Measurements from ENCODE around the gene PDK2.

The PDK2 gene

GRCh38 chr17:50093246-50093645 is 1.9 kb upstream of the PDK2 start:
- H2AFZ ChIP-seq (ENCODE audit: low read depth, low read length): no peak overlapping the region
- H3K79me2 ChIP-seq (ENCODE audit: insufficient read depth, low read length): no peaks in the 10 kb centered on the region
- DNase-seq (no peak), ATAC-seq (ENCODE audit: insufficient read depth, low read depth) (no peak)
- H3K4me1 ChIP-seq (ENCODE audit: insufficient read depth, low read length): peaks cover 26% of the 10 kb centered on the region
- no peak for TF ChIP-seq CTCF (IDR thresholded peaks at IDR 0.05; ENCODE audit: borderline replicate concordance, extremely low read depth, low read length, poor library complexity, severe bottlenecking)
- TF ChIP-seq EZH2 (IDR thresholded peaks at IDR 0.05; ENCODE audit: borderline replicate concordance, low read depth, low read length, severe bottlenecking): no peak
- no peak overlapping the region for H3K27ac ChIP-seq (ENCODE audit: low read length)
- H3K4me2 ChIP-seq (ENCODE audit: insufficient read depth, low read length): no peak overlapping the region
- H3K36me3 ChIP-seq (ENCODE audit: insufficient read depth, low read length): no peaks in the 10 kb centered on the region
- H3K27me3 ChIP-seq (ENCODE audit: insufficient read depth, low read length, poor library complexity): no peaks in the 10 kb centered on the region
- H3K4me3 ChIP-seq (ENCODE audit: low read depth in 1 of 2, low read length in 2 of 2): no peak overlapping the region
- 0 out of 2 replicates have a peak, but pooled peaks cover 2% of the 10 kb centered on the region for H4K20me1 ChIP-seq (ENCODE audit: insufficient read depth, low read length)
- no peaks in the 10 kb centered on the region for H3K9me3 ChIP-seq (ENCODE audit: insufficient read depth, low read length, severe bottlenecking)
- H3K9ac ChIP-seq (ENCODE audit: low read depth, low read length): no peak overlapping the region

- no peak overlapping the region for H3K27ac ChIP-seq (ENCODE audit: low read length)
- no peak overlapping the region for H3K9ac ChIP-seq (ENCODE audit: low read depth, low read length)
- ATAC-seq (ENCODE audit: insufficient read depth, low read depth): no peak
- H2AFZ ChIP-seq (ENCODE audit: low read depth, low read length): peak overlapping the region; percentile 83; the same call in 1 of the 2 replicates
- peak overlapping the region; percentile 77; the same call in 1 of the 2 replicates for H3K4me2 ChIP-seq (ENCODE audit: insufficient read depth, low read length)
- TF ChIP-seq EZH2 (IDR thresholded peaks at IDR 0.05; ENCODE audit: borderline replicate concordance, low read depth, low read length, severe bottlenecking) (no peak), CTCF (IDR thresholded peaks at IDR 0.05; ENCODE audit: borderline replicate concordance, extremely low read depth, low read length, poor library complexity, severe bottlenecking) (no peak)
- no peaks in the 10 kb centered on the region for H3K9me3 ChIP-seq (ENCODE audit: insufficient read depth, low read length, severe bottlenecking)
- no peaks in the 10 kb centered on the region for H3K27me3 ChIP-seq (ENCODE audit: insufficient read depth, low read length, poor library complexity)
- no peak overlapping the region for H3K4me3 ChIP-seq (ENCODE audit: low read depth in 1 of 2, low read length in 2 of 2)
- no peaks in the 10 kb centered on the region for H3K36me3 ChIP-seq (ENCODE audit: insufficient read depth, low read length)
- H4K20me1 ChIP-seq (ENCODE audit: insufficient read depth, low read length): 0 out of 2 replicates have a peak, but pooled peaks cover 2% of the 10 kb centered on the region
- DNase-seq: no peak
- H3K79me2 ChIP-seq (ENCODE audit: insufficient read depth, low read length): no peaks in the 10 kb centered on the region
- H3K4me1 ChIP-seq (ENCODE audit: insufficient read depth, low read length): peaks cover 26% of the 10 kb centered on the region
Measured at GRCh38 chr17:50093807-50094206, 1.3 kb upstream of the PDK2 start.

- 0 out of 2 replicates have a peak, but pooled peaks cover 2% of the 10 kb centered on the region for H4K20me1 ChIP-seq (ENCODE audit: insufficient read depth, low read length)
- H3K4me1 ChIP-seq (ENCODE audit: insufficient read depth, low read length): peaks cover 26% of the 10 kb centered on the region
- H2AFZ ChIP-seq (ENCODE audit: low read depth, low read length): peak overlapping the region; percentile 83
- peak overlapping the region in 1 of 2 experiments; percentile 66; a peak in 3 of 4 replicates for H3K4me3 ChIP-seq (ENCODE audit: low read depth in 1 of 2, low read length in 2 of 2)
- TF ChIP-seq EZH2 (IDR thresholded peaks at IDR 0.05; ENCODE audit: borderline replicate concordance, low read depth, low read length, severe bottlenecking) (no peak), CTCF (IDR thresholded peaks at IDR 0.05; ENCODE audit: borderline replicate concordance, extremely low read depth, low read length, poor library complexity, severe bottlenecking) (peak; percentile 95)
- peak overlapping the region; percentile 47 for H3K9ac ChIP-seq (ENCODE audit: low read depth, low read length)
- H3K27ac ChIP-seq (ENCODE audit: low read length): peak overlapping the region; percentile 47; the same call in 1 of the 2 replicates
- no peaks in the 10 kb centered on the region for H3K36me3 ChIP-seq (ENCODE audit: insufficient read depth, low read length)
- peak; percentile 66 for ATAC-seq (ENCODE audit: insufficient read depth, low read depth)
- H3K79me2 ChIP-seq (ENCODE audit: insufficient read depth, low read length): no peaks in the 10 kb centered on the region
- no peaks in the 10 kb centered on the region for H3K9me3 ChIP-seq (ENCODE audit: insufficient read depth, low read length, severe bottlenecking)
- DNase-seq: peak; percentile 88
- peak overlapping the region; percentile 77 for H3K4me2 ChIP-seq (ENCODE audit: insufficient read depth, low read length)
- no peaks in the 10 kb centered on the region for H3K27me3 ChIP-seq (ENCODE audit: insufficient read depth, low read length, poor library complexity)
Measured at GRCh38 chr17:50094243-50094752, 853 bp upstream of the PDK2 start.
